ENCODE results near the gene TRIP10. TPM values are rescaled to one million over a fixed set of nuclear protein-coding genes. Genes with fewer than 3 reads are reported as not detected.
A peak's percentile ranks its signal among the peaks of the same experiment; 100 is the strongest.

The TRIP10 gene
- total and polyA plus RNA-seq, 2 of the 13 experiments (the other 11 are each of a cell fraction or from before 2014, with no cell fraction given) = 32.5 to 33.2 TPM

- no peak for TF ChIP-seq DBP (CRISPR knock-in tag; IDR thresholded peaks at IDR 0.05; ENCODE audit: not compliant biosample characterization)
- no peak for TF ChIP-seq ZBTB8A (CRISPR knock-in tag; IDR thresholded peaks at IDR 0.05; ENCODE audit: borderline replicate concordance, low read depth)
- no peak for TF ChIP-seq ZNF292 (CRISPR knock-in tag; IDR thresholded peaks at IDR 0.05; ENCODE audit: borderline replicate concordance, low read depth)
- TF ChIP-seq MED13 (CRISPR knock-in tag; IDR thresholded peaks at IDR 0.05) = peak; percentile 70; the same call in 1 of the 2 replicates
- TF ChIP-seq NCOA2 (CRISPR knock-in tag; IDR thresholded peaks at IDR 0.05) = no peak
- no peak for TF ChIP-seq RFX3 (CRISPR knock-in tag; IDR thresholded peaks at IDR 0.05)
- no peak for TF ChIP-seq PCBP1 (IDR thresholded peaks at IDR 0.05; ENCODE audit: borderline replicate concordance, low read depth, low read length)
- no peak for TF ChIP-seq ZNF674 (CRISPR knock-in tag; IDR thresholded peaks at IDR 0.05; ENCODE audit: low read depth)
- TF ChIP-seq ZC3H4 (CRISPR knock-in tag; IDR thresholded peaks at IDR 0.05; ENCODE audit: borderline replicate concordance) = no peak; the same call in 1 of the 2 replicates
- TF ChIP-seq CEBPZ (IDR thresholded peaks at IDR 0.05; ENCODE audit: low read length) = no peak
- TF ChIP-seq ADNP (CRISPR knock-in tag; IDR thresholded peaks at IDR 0.05) = no peak
- TF ChIP-seq NR2F2 (IDR thresholded peaks at IDR 0.05; ENCODE audit: borderline replicate concordance, low read depth) = peak; percentile 54
- no peak for TF ChIP-seq SOX13 (IDR thresholded peaks at IDR 0.05)
- TF ChIP-seq SOX13 (CRISPR knock-in tag; conservative IDR thresholded peaks at IDR 0.05 in 1 of 2, IDR thresholded peaks at IDR 0.05 in 1 of 2) = no peak
- TF ChIP-seq GZF1 (CRISPR knock-in tag; IDR thresholded peaks at IDR 0.05) = no peak
- TF ChIP-seq ZNF17 (CRISPR knock-in tag; IDR thresholded peaks at IDR 0.05) = no peak
- peak; percentile 72; the same call in 1 of the 2 replicates for TF ChIP-seq POGZ (CRISPR knock-in tag; IDR thresholded peaks at IDR 0.05)
- TF ChIP-seq ZNF775 (CRISPR knock-in tag; IDR thresholded peaks at IDR 0.05; ENCODE audit: borderline replicate concordance) = no peak
- TF ChIP-seq ATRX (CRISPR knock-in tag; IDR thresholded peaks at IDR 0.05; ENCODE audit: borderline replicate concordance) = no peak
- TF ChIP-seq KLF6 (CRISPR knock-in tag; IDR thresholded peaks at IDR 0.05) = no peak
- TF ChIP-seq CHCHD3 (CRISPR knock-in tag; IDR thresholded peaks at IDR 0.05) = no peak
- TF ChIP-seq KLF13 (CRISPR knock-in tag; IDR thresholded peaks at IDR 0.05) = no peak
- peak; percentile 42; the same call in 1 of the 2 replicates for TF ChIP-seq POLR2AphosphoS5 (IDR thresholded peaks at IDR 0.05; ENCODE audit: low read depth, low read length)
- TF ChIP-seq ZXDC (CRISPR knock-in tag; IDR thresholded peaks at IDR 0.05) = no peak
Observed at GRCh38 chr19:6752256-6753177, 13.0 kb downstream of the TRIP10 start (continued).

Measured in HepG2 (cell line).